ENCODE results near the gene POU4F3. TPM values are rescaled to one million over a fixed set of nuclear protein-coding genes. Genes with fewer than 3 reads are reported as not detected.

Gene POU4F3, protein sequence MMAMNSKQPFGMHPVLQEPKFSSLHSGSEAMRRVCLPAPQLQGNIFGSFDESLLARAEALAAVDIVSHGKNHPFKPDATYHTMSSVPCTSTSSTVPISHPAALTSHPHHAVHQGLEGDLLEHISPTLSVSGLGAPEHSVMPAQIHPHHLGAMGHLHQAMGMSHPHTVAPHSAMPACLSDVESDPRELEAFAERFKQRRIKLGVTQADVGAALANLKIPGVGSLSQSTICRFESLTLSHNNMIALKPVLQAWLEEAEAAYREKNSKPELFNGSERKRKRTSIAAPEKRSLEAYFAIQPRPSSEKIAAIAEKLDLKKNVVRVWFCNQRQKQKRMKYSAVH
- total RNA-seq: 0.13 TPM
- not detected for polyA plus RNA-seq (ENCODE audit: insufficient read depth, low read depth, low replicate concordance)
- long read RNA-seq, donor 1: 0 reads
- long read RNA-seq, donor 2: 0 reads
- long read RNA-seq, donor 3: 0 reads
- long read RNA-seq, donor 4: 0 reads
- long read RNA-seq, donor 5: 0 reads
- long read RNA-seq, donor 6: 0 reads
- long read RNA-seq, donor 7: 0 reads
- long read RNA-seq, donor 8: 0 reads
- long read RNA-seq, donor 9: 0 reads
- long read RNA-seq, donor 10: 0 reads

DNA sequence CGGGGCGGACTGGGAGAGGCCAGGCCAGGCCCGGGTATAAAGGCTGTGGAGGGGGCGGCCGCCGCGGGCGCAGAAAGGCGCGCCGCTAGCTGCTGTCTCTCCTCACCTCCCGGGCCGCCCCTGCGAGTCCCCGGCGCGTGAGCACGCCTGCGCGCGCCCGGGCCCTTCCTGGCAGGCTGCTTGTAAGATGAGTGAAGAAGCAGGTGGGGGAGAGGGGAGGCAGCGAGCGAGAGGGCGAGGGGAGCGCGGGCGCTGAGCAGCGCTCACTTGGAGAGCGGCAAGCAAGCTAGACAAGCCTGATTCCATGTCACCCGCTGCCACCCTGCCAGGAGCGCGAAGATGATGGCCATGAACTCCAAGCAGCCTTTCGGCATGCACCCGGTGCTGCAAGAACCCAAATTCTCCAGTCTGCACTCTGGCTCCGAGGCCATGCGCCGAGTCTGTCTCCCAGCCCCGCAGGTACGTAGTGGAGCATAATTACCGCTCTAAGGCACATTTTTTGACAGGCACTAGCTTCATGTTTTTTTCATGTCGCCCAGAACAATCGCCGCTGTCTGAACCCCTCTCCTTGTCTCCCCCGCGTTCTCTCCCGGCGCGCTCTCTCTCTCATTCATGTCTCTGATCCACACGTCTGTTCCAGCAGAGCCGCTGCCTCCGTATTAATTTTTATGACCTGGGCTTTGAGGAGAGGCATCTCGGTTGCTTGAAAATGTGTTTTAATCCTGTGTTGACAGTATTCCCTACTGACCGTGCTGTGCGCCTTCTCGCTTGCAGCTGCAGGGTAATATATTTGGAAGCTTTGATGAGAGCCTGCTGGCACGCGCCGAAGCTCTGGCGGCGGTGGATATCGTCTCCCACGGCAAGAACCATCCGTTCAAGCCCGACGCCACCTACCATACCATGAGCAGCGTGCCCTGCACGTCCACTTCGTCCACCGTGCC lies at the start of gene POU4F3:
TSS of gene POU4F3 (plus strand) at position 66 of the 941 bp plus-strand sequence. CDS start at position 340, 274 bp downstream.
- TF ChIP-seq, protein P1, sequence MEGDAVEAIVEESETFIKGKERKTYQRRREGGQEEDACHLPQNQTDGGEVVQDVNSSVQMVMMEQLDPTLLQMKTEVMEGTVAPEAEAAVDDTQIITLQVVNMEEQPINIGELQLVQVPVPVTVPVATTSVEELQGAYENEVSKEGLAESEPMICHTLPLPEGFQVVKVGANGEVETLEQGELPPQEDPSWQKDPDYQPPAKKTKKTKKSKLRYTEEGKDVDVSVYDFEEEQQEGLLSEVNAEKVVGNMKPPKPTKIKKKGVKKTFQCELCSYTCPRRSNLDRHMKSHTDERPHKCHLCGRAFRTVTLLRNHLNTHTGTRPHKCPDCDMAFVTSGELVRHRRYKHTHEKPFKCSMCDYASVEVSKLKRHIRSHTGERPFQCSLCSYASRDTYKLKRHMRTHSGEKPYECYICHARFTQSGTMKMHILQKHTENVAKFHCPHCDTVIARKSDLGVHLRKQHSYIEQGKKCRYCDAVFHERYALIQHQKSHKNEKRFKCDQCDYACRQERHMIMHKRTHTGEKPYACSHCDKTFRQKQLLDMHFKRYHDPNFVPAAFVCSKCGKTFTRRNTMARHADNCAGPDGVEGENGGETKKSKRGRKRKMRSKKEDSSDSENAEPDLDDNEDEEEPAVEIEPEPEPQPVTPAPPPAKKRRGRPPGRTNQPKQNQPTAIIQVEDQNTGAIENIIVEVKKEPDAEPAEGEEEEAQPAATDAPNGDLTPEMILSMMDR (IDR thresholded peaks at IDR 0.05; ENCODE audit: borderline replicate concordance, extremely low read depth, insufficient read depth): no peak
- Histone ChIP-seq H3K9ac (ENCODE audit: low read length in 3 of 3) (no peak within 1 kb of the TSS), H3K9me3 (ENCODE audit: control insufficient read depth in 2 of 3, insufficient read depth in 1 of 3, low read length in 3 of 3) (no peaks in the 10 kb centered on the region), H3K4me1 (ENCODE audit: control insufficient read depth in 2 of 3, insufficient read depth in 2 of 3, low read depth in 1 of 3, low read length in 3 of 3) (peaks cover 0 to 3% (median 0%) of the 10 kb centered on the region in 3 donors), H3K27ac (ENCODE audit: low read depth in 2 of 2, low read length in 2 of 2) (no peak within 1 kb of the TSS), H3K27me3 (ENCODE audit: control insufficient read depth, insufficient read depth, low read length) (peaks cover 73% of the 10 kb centered on the region), H3K36me3 (ENCODE audit: control insufficient read depth in 2 of 3, insufficient read depth in 3 of 3, low read length in 3 of 3) (no peaks in the 10 kb centered on the region), H3K4me3 (ENCODE audit: low read length in 3 of 3) (no peak within 1 kb of the TSS)
- DNase-seq: peak in 3 of 5 donors; percentile 52 to 67 (median 62)
- intact Hi-C loops (cut with DNase I): no loop called here
- no peak for FAIRE-seq

DNA sequence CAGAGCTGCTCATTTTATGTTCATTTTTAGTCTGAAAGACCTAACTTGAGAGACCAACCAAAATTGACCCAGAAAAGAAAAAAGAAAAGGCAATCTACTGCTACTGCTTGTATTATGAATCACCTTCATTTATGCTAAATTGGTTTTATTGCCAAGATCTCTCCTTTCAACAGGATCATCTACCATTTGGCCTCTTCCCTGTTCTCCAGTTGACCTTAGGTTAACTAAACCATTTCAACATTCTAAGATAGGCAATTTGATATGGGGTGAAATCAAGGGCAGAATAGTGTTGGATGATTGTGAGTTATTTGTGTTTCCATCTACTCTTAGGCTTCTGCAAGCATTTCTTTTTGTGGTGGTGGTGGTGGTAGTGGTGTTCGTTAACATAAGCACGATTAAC lies 48.3 kb upstream of the POU4F3 start:
- Histone ChIP-seq H3K9ac (ENCODE audit: low read length in 3 of 3) (no peak overlapping the region), H3K36me3 (ENCODE audit: control insufficient read depth in 2 of 3, insufficient read depth in 3 of 3, low read length in 3 of 3) (peaks cover 0 to 6% (median 0%) of the 10 kb centered on the region in 3 donors), H3K27me3 (ENCODE audit: control insufficient read depth, insufficient read depth, low read length) (no peaks in the 10 kb centered on the region), H3K27ac (ENCODE audit: low read depth in 2 of 2, low read length in 2 of 2) (no peak overlapping the region), H3K4me1 (ENCODE audit: control insufficient read depth in 2 of 3, insufficient read depth in 2 of 3, low read depth in 1 of 3, low read length in 3 of 3) (no peaks in the 10 kb centered on the region), H3K4me3 (ENCODE audit: low read length in 3 of 3) (no peak overlapping the region), H3K9me3 (ENCODE audit: control insufficient read depth in 2 of 3, insufficient read depth in 1 of 3, low read length in 3 of 3) (no peaks in the 10 kb centered on the region)
- TF ChIP-seq, protein P1 (IDR thresholded peaks at IDR 0.05; ENCODE audit: borderline replicate concordance, extremely low read depth, insufficient read depth): no peak
- DNase-seq: peak in 2 of 5 donors; percentile 58 to 67
- intact Hi-C loops (cut with DNase I): loop anchor here (5.0 kb wide), 1 partner anchor 137 kb away; no protein-coding TSS in a partner anchor
- no peak for FAIRE-seq

DNA sequence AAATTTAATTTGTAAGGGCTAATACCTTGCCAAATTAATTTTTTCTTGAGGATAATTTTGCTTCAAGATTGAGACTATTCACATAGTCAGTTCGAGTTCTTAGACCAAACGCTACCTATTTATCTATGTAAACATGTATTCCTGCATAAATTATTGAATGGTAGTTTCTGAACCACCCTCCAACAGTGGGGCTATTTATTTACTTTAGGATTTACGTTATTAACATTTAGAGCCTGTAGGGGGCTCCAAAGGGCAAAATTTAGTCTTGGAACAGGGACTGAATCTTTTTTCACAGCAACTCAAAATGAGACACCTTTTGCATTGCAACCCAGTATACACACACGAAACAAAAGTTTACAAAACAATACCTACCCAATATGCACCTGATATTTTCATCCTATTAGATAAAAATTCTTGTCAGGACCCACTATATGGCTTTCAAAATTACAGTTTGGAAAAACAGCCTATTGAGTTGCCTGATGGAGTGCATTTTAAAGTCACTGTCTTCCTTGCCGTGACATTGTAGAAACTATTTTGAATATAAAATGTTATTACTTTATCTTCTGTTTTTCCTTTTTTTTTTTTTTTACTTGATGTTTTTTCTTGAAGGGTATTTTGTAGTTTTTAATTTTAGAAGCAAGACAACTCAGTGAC lies 47.1 kb upstream of the POU4F3 start:
- Histone ChIP-seq H3K27me3 (ENCODE audit: control insufficient read depth, insufficient read depth, low read length) (no peaks in the 10 kb centered on the region), H3K36me3 (ENCODE audit: control insufficient read depth in 2 of 3, insufficient read depth in 3 of 3, low read length in 3 of 3) (no peaks in the 10 kb centered on the region), H3K9ac (ENCODE audit: low read length in 3 of 3) (no peak overlapping the region), H3K4me1 (ENCODE audit: control insufficient read depth in 2 of 3, insufficient read depth in 2 of 3, low read depth in 1 of 3, low read length in 3 of 3) (no peaks in the 10 kb centered on the region), H3K9me3 (ENCODE audit: control insufficient read depth in 2 of 3, insufficient read depth in 1 of 3, low read length in 3 of 3) (no peaks in the 10 kb centered on the region), H3K27ac (ENCODE audit: low read depth in 2 of 2, low read length in 2 of 2) (no peak overlapping the region), H3K4me3 (ENCODE audit: low read length in 3 of 3) (no peak overlapping the region)
- intact Hi-C loops (cut with DNase I): loop anchor here (5.0 kb wide), 1 partner anchor 136 kb away; no protein-coding TSS in a partner anchor
- DNase-seq: peak in 2 of 5 donors; percentile 73 to 81
- TF ChIP-seq, protein P1 (IDR thresholded peaks at IDR 0.05; ENCODE audit: borderline replicate concordance, extremely low read depth, insufficient read depth): peak; percentile 44
- FAIRE-seq: peak; percentile 37

All from kidney (tissue), 22 donors.